Fibroblast of peridontal ligament (primary cell): ENCODE measurements around the gene LY6G5B.

Source experiments
- DNase-seq: peaks from one replicate; pipeline ENCODE4 v3.0.0-alpha.2; 2010; ENCODE audit errors: extremely low read depth

The LY6G5B gene

GRCh38 chr6:31715022-31715958 lies 45.5 kb downstream of the LY6G5B start, which contains the start of gene LY6G6D:
Gene LY6G6D (plus strand): TSS chr6:31715348. CDS start chr6:31715356, 8 bp downstream.
- no peak for DNase-seq

- DNase-seq: no peak
Measured at GRCh38 chr6:31717499-31718222, 47.9 kb downstream of the LY6G5B start.

GRCh38 chr6:31718265-31718664 lies 48.5 kb downstream of the LY6G5B start:
- DNase-seq: no peak

- DNase-seq: no peak
Measured at GRCh38 chr6:31719001-31719400, 49.2 kb downstream of the LY6G5B start.

- no peak for DNase-seq
Measured at GRCh38 chr6:31720196-31720770, 50.5 kb downstream of the LY6G5B start.

- no peak for DNase-seq
Measured at GRCh38 chr6:31721351-31722020, 51.7 kb downstream of the LY6G5B start, which contains the start of gene LY6G6C. Gene LY6G6C (minus strand): TSS chr6:31721746. CDS start chr6:31721679, 67 bp downstream.

- DNase-seq: no peak
Measured at GRCh38 chr6:31722173-31722572, 52.4 kb downstream of the LY6G5B start.
